Ascending aorta (tissue), 2 donors: ENCODE measurements around the gene SLC25A15. TPM values are rescaled to one million over a fixed set of nuclear protein-coding genes. Genes with fewer than 3 reads are reported as not detected.

Experiments
- DNase-seq, 2 donors: peaks; one replicate each; pipeline ENCODE4 v3.0.0-alpha.2; 2019; ENCODE audit warnings: low spot score in 2 of 2
- H3K27ac ChIP-seq, 2 donors: fragments of 200-600 bp; sonication (generic); one replicate each; pipeline ENCODE4 v1.5.1; 2016 to 2017; ENCODE audit warnings: mild to moderate bottlenecking in 1 of 2
- H3K27me3 ChIP-seq: fragments of 200-600 bp; sonication (generic); one replicate; pipeline ENCODE4 v1.5.1; 2017
- H3K36me3 ChIP-seq, 2 donors: fragments of 200-600 bp; sonication (generic); one replicate each; pipeline ENCODE4 v1.5.1; 2016
- H3K4me1 ChIP-seq, 2 donors: fragments of 200-600 bp; sonication (generic); one replicate each; pipeline ENCODE4 v1.5.1; 2016 to 2017; ENCODE audit warnings: mild to moderate bottlenecking in 1 of 2
- H3K4me3 ChIP-seq, 2 donors: fragments of 200-600 bp; sonication (generic); one replicate each; pipeline ENCODE4 v1.5.1; 2016 to 2017; ENCODE audit warnings: mild to moderate bottlenecking in 1 of 2
- H3K9me3 ChIP-seq, 2 donors: fragments of 200-600 bp; sonication (generic); one replicate each; pipeline ENCODE4 v1.5.1; 2016
- CTCF ChIP-seq, 3 experiments: fragments of 200-600 bp in 2 of 3; fragments of 450-650 bp in 1 of 3; sonication (generic) in 2 of 3; IDR thresholded peaks; one replicate each; pipeline ENCODE4 v1.5.1; 2016 to 2019; ENCODE audit warnings: antibody characterized with exemption in 3 of 3, mild to moderate bottlenecking in 1 of 3, moderate library complexity in 1 of 3
- intact Hi-C: fragments of 100-400 bp; cut with DNase I; formaldehyde crosslinking; loops from one replicate; pipeline ENCODE4 v1.15.1; 2023
- total RNA-seq: library from RNA; depleted of rRNA; stranded (reverse); fragments of >200 nt; gene quantifications from one replicate; pipeline ENCODE4 v1.1.0, GENCODE V29; 2016

SLC25A15 gene
- total RNA-seq, 1 donor from 2014 or later, result 5.5 TPM

GRCh38 chr13:40790154-40790616 lies 774 bp downstream of the SLC25A15 start:
- Histone ChIP-seq H3K4me3 (peak overlapping the region; percentile 76 to 79), H3K36me3 (peaks cover 0 to 12% of the 10 kb centered on the region in 2 donors), H3K27me3 (no peaks in the 10 kb centered on the region), H3K4me1 (no peaks in the 10 kb centered on the region), H3K9me3 (no peaks in the 10 kb centered on the region), H3K27ac (peak overlapping the region; percentile 71 to 74)
- TF ChIP-seq CTCF (IDR thresholded peaks at IDR 0.05), result no peak
- DNase-seq, result no peak
- intact Hi-C loops, result loop anchor here (5.0 kb wide), 1 partner anchor 282 kb away; no protein-coding TSS in a partner anchor

DNA sequence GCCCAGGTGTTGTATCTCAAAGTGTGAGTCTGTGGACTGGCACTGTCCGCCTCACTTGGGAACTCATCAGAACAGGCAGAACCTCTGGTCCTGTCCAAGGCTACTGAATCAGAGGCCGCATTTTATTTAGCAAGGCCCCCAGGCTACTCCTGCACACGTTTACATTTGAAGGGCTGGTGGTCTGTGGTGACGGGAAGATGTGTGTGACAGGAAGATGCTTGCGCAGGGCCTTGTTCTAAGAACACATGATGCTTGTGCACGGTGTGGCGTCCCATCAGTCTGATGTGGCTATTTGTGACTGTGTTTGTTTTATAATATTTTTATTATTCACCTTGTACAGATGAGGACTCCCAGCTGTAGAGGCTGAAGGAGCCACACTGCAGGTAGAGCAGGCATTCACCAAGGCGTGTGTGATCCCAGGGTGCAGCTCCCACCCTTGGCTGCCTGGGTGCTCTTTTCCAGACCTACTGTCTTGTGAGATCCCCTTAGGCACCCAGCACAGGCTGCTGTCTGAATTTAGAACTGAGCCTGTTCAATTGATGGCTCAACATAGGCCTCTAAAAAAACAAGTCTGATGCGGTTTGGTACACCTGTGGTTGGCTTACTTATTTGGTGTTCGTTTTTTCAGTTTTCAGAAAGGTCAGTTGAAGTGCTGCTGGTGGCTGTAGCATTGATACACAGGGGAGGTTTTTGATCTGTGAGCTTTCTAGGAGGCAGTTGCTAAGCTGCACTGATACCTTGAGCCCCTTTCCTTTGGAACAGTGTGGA lies 3.1 kb downstream of the SLC25A15 start:
- no peaks in the 10 kb centered on the region for H3K27me3 ChIP-seq
- H3K9me3 ChIP-seq, result no peaks in the 10 kb centered on the region
- H3K36me3 ChIP-seq, result peaks cover 0 to 12% of the 10 kb centered on the region in 2 donors
- intact Hi-C loops, result loop anchor here (5.0 kb wide), 1 partner anchor 280 kb away; no protein-coding TSS in a partner anchor
- DNase-seq, result no peak
- no peak for TF ChIP-seq CTCF (IDR thresholded peaks at IDR 0.05)
- H3K4me3 ChIP-seq, result no peak overlapping the region
- no peaks in the 10 kb centered on the region for H3K4me1 ChIP-seq
- H3K27ac ChIP-seq, result no peak overlapping the region

DNA sequence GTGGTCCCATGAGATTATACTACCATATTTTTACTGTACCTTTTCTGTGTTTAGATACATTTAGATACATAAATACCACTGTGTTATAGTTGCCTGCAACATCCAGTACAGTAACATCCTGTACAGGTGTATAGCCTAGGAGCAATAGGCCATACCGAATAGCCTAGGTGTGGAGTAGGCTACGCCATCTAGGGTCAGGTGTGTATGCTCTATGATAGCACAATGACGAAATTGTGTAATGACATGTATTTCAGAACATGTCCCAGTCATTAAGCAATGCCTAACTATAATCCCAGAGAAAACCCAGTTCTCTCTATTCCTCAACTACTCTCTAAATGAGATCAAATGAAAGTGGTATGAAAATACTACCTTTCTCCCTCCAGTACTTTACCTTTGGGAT lies 3.9 kb downstream of the SLC25A15 start:
- DNase-seq, result no peak
- TF ChIP-seq CTCF (IDR thresholded peaks at IDR 0.05), result no peak
- Histone ChIP-seq H3K27me3 (no peaks in the 10 kb centered on the region), H3K36me3 (peaks cover 0 to 13% of the 10 kb centered on the region in 2 donors), H3K4me3 (no peak overlapping the region), H3K4me1 (no peaks in the 10 kb centered on the region), H3K27ac (no peak overlapping the region), H3K9me3 (no peaks in the 10 kb centered on the region)
- intact Hi-C loops, result loop anchor here (5.0 kb wide), 1 partner anchor 279 kb away; no protein-coding TSS in a partner anchor

DNA sequence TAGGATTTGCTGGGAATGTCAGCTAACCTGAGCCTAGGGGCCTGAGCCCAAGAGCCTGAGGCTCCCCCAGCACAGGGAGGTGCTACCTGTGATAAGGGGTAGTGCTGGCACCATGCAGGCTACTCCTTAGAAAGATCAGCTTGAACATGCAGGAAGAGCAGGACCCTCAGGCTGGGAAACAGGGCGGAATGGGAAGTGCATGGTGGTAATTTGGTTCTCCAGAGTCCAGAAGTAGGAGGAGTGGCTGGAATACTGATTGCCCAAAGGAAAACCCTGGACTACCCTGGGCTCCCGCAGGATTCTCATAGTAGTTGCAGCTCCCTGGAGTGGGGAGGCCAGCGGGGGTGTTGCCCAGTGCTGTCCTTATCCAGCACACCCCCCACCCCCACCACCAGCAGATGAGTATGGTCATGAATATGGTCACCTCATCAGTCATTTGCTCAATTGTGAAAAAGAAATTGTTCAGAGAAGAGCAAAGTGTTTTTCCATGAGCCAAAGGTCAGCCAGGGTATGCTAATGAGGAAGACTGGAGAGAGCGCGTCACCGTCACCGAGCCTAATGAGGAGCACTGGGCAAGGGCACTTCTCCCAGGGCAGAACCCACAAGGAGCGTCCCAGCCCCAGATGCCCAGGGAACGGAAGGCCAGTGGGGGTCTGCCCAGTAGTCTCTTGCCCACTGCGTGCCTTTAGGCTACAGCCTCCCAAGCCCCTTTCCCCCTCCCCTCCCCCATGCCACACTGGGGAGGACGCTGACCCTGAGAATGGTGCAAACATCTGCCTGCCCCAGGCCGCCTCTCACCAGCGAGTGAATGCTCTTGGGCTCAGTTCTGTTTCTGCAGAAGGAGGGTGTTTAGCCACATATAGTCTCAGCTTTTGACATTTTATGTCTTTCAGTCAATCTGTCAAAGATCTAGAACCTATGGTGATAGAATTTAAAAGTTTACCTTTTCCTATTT lies 5.3 kb downstream of the SLC25A15 start:
- Histone ChIP-seq H3K36me3 (peaks cover 7 to 24% of the 10 kb centered on the region in 2 donors), H3K4me1 (no peaks in the 10 kb centered on the region), H3K9me3 (no peaks in the 10 kb centered on the region), H3K27me3 (no peaks in the 10 kb centered on the region), H3K4me3 (no peak overlapping the region), H3K27ac (no peak overlapping the region)
- TF ChIP-seq CTCF (IDR thresholded peaks at IDR 0.05), result no peak
- intact Hi-C loops, result loop anchor here (5.0 kb wide), 1 partner anchor 278 kb away; no protein-coding TSS in a partner anchor
- DNase-seq, result no peak

DNA sequence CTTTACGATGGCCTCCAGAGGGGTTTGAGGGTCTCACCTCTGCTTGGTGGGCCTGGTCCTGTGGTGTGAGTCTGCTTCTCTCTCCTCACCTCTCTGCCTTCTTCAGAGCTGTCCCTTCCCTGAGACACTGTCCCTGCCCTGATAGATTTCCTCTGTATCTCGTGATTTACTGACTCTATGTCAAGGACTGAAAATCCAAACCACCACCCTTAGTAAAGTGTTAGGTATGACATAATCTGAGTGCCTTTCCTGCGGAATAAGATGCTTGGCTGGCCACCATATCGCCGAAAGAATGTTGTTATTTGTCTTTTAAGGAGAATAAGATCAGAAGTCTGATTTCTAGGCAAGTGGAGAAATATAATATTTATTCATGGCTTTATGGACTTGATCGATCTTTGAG lies 7.2 kb downstream of the SLC25A15 start:
- no peak for DNase-seq
- no peaks in the 10 kb centered on the region for H3K9me3 ChIP-seq
- no peak for TF ChIP-seq CTCF (IDR thresholded peaks at IDR 0.05)
- H3K4me1 ChIP-seq, result no peaks in the 10 kb centered on the region
- no peak overlapping the region for H3K4me3 ChIP-seq
- H3K27ac ChIP-seq, result no peak overlapping the region
- H3K36me3 ChIP-seq, result peaks cover 7 to 24% of the 10 kb centered on the region in 2 donors
- intact Hi-C loops, result no loop called here
- no peaks in the 10 kb centered on the region for H3K27me3 ChIP-seq
